Keratinocyte (primary cell): ENCODE measurements around the gene HERPUD1. TPM values are rescaled to one million over a fixed set of nuclear protein-coding genes. Genes with fewer than 3 reads are reported as not detected.
A peak's percentile ranks its signal among the peaks of the same experiment; 100 is the strongest.
"Not testable (repeated sequence)": the region's sequence is repeated elsewhere in the genome, so short reads cannot be mapped to it uniquely, and the experiment has no call there.

ENCODE experiments used
- DNase-seq: peaks from one replicate; pipeline ENCODE4 v3.0.0-alpha.2; 2011; ENCODE audit warnings: low read depth, missing footprints, low spot score
- FAIRE-seq: peaks from 2 replicates; lab custom pipeline; 2011; peaks lifted over from hg19 to GRCh38; lab: Jason Lieb, UNC
- H2AFZ ChIP-seq: 2 replicates; pipeline ENCODE4 v1.6.0; 2012; ENCODE audit warnings: low read length, control low read depth, inconsistent platforms; ENCODE audit not compliant: control insufficient read depth
- H3K27ac ChIP-seq: 2 replicates; pipeline ENCODE4 v1.5.1; 2011; ENCODE audit warnings: low read length; ENCODE audit not compliant: control insufficient read depth, insufficient read depth
- H3K27me3 ChIP-seq: 3 replicates; pipeline ENCODE4 v1.6.0; 2011; ENCODE audit warnings: low read length; ENCODE audit not compliant: control insufficient read depth, insufficient read depth; ENCODE audit errors: extremely low read depth
- H3K36me3 ChIP-seq, 2 experiments: 2 replicates in 1 of 2; 3 replicates in 1 of 2; pipeline ENCODE4 v1.5.1; 2011; ENCODE audit warnings: low read length in 2 of 2, mild to moderate bottlenecking in 1 of 2; ENCODE audit not compliant: control insufficient read depth in 2 of 2, insufficient read depth in 2 of 2; ENCODE audit errors: extremely low read depth in 1 of 2
- H3K4me1 ChIP-seq: 3 replicates; pipeline ENCODE4 v1.5.1; 2011; ENCODE audit warnings: low read length; ENCODE audit not compliant: control insufficient read depth, insufficient read depth; ENCODE audit errors: extremely low read depth
- H3K4me2 ChIP-seq: 3 replicates; pipeline ENCODE4 v1.6.0; 2011; ENCODE audit warnings: low read depth, low read length; ENCODE audit not compliant: control insufficient read depth, insufficient read depth; ENCODE audit errors: extremely low read depth
- H3K4me3 ChIP-seq, 3 experiments: fragments of 200-600 bp in 1 of 3; sonication (generic) in 1 of 3; 2 replicates in 2 of 3; 3 replicates in 1 of 3; pipeline ENCODE4 v1.5.1; 2011 to 2016; ENCODE audit warnings: low read length in 3 of 3, mild to moderate bottlenecking in 3 of 3, control low read depth in 2 of 3, inconsistent platforms in 1 of 3, low read depth in 1 of 3, mixed read lengths in 1 of 3, mixed run types in 1 of 3, moderate library complexity in 1 of 3; ENCODE audit not compliant: control insufficient read depth in 2 of 3, insufficient read depth in 2 of 3; ENCODE audit errors: extremely low read depth in 1 of 3
- H3K79me2 ChIP-seq: 2 replicates; pipeline ENCODE4 v1.6.0; 2012; ENCODE audit warnings: low read length; ENCODE audit not compliant: control insufficient read depth, insufficient read depth
- H3K9ac ChIP-seq: 3 replicates; pipeline ENCODE4 v1.6.0; 2011; ENCODE audit warnings: low read length; ENCODE audit not compliant: control insufficient read depth, insufficient read depth; ENCODE audit errors: extremely low read depth
- H3K9me1 ChIP-seq: 3 replicates; pipeline ENCODE4 v1.6.0; 2011; ENCODE audit warnings: low read length; ENCODE audit not compliant: control insufficient read depth, insufficient read depth; ENCODE audit errors: extremely low read depth
- H3K9me3 ChIP-seq: 2 replicates; pipeline ENCODE4 v1.5.1; 2012; ENCODE audit warnings: low read depth, low read length; ENCODE audit not compliant: control insufficient read depth
- H4K20me1 ChIP-seq: 3 replicates; pipeline ENCODE4 v1.6.0; 2011; ENCODE audit warnings: low read length; ENCODE audit not compliant: control insufficient read depth, insufficient read depth; ENCODE audit errors: extremely low read depth
- CTCF ChIP-seq, 3 experiments: IDR thresholded peaks in 1 of 3; conservative IDR thresholded peaks in 1 of 3; optimal IDR thresholded peaks in 1 of 3; 2 replicates in 2 of 3; 3 replicates in 1 of 3; pipeline versions ENCODE3 to v1.5.1; 2011; ENCODE audit warnings: low read length in 3 of 3, mild to moderate bottlenecking in 3 of 3, moderate library complexity in 2 of 3, control low read depth in 1 of 3, inconsistent platforms in 1 of 3; ENCODE audit not compliant: insufficient read depth in 2 of 3; ENCODE audit errors: extremely low read depth in 1 of 3
- EZH2 ChIP-seq: IDR thresholded peaks from one replicate; pipeline ENCODE4 v1.6.1; 2012; ENCODE audit warnings: inconsistent platforms, mild to moderate bottlenecking, low read length, moderate library complexity
- dilution Hi-C: fragments of 300-500 bp; cut with MboI; formaldehyde crosslinking; loops from one replicate; pipeline ENCODE4 v1.7.0; 2020; ENCODE audit warnings: low sequenced_read_pairs; ENCODE audit not compliant: extremely low pct_ligation_motif_present
- polyA plus RNA-seq, 5 experiments: library from polyadenylated mRNA; depleted of rRNA in 3 of 5; stranded (reverse) in 3 of 5; stranded (forward) in 1 of 5; unstranded in 1 of 5; fragments of >200 nt; gene quantifications; 1 replicate in 1 of 5; 2 replicates in 3 of 5; 3 replicates in 1 of 5; pipeline versions ENCODE4 v1.2.1 to v1.2.3, GENCODE V29; 2011 to 2012; ENCODE audit warnings: missing spikeins in 2 of 5, low read depth in 1 of 5, low replicate concordance in 1 of 5

HERPUD1 gene
- polyA plus RNA-seq, 1 donor (not counting 4 experiments of a cell fraction or from before 2014, with no cell fraction given): 183 TPM

- Histone ChIP-seq H3K27ac (peak overlapping the region; percentile 91), H3K4me2 (peak overlapping the region; percentile 88), H3K4me3 (peak overlapping the region; percentile 96 to 100 (median 96)), H3K9me1 (no peaks in the 10 kb centered on the region), H3K27me3 (no peaks in the 10 kb centered on the region), H3K36me3 (peaks cover 10 to 30% of the 10 kb centered on the region in 2 experiments), H3K9ac (peak overlapping the region; percentile 95), H4K20me1 (peaks cover 30% of the 10 kb centered on the region), H2AFZ (no peak overlapping the region), H3K4me1 (peaks cover 21% of the 10 kb centered on the region), H3K9me3 (no peaks in the 10 kb centered on the region), H3K79me2 (peaks cover 37% of the 10 kb centered on the region)
- FAIRE-seq (no peak), DNase-seq (no peak)
- TF ChIP-seq CTCF (optimal IDR thresholded peaks at IDR 0.05 in 1 of 3, IDR thresholded peaks at IDR 0.05 in 1 of 3, conservative IDR thresholded peaks at IDR 0.05 in 1 of 3; ENCODE audit: extremely low read depth in 1 of 3, insufficient read depth in 2 of 3, low read length in 3 of 3): no peak
- no peak for TF ChIP-seq EZH2
- dilution Hi-C loops: no loop called here
Measured at GRCh38 chr16:56932721-56933619, 1.0 kb downstream of the HERPUD1 start.

GRCh38 chr16:56933828-56934598 lies 2.1 kb downstream of the HERPUD1 start:
- DNase-seq: no peak
- FAIRE-seq: no peak
- Histone ChIP-seq H3K4me3 (peak overlapping the region; percentile 96 to 100 (median 96)), H3K4me2 (peak overlapping the region; percentile 88), H3K27me3 (no peaks in the 10 kb centered on the region), H3K9me3 (no peaks in the 10 kb centered on the region), H2AFZ (no peak overlapping the region), H3K4me1 (peaks cover 21% of the 10 kb centered on the region), H3K36me3 (peaks cover 16 to 38% of the 10 kb centered on the region in 2 experiments), H3K79me2 (peaks cover 37% of the 10 kb centered on the region), H3K9ac (peak overlapping the region; percentile 95), H3K9me1 (no peaks in the 10 kb centered on the region), H4K20me1 (peaks cover 33% of the 10 kb centered on the region), H3K27ac (peak overlapping the region; percentile 91)
- TF ChIP-seq EZH2: no peak
- no peak for TF ChIP-seq CTCF (optimal IDR thresholded peaks at IDR 0.05 in 1 of 3, IDR thresholded peaks at IDR 0.05 in 1 of 3, conservative IDR thresholded peaks at IDR 0.05 in 1 of 3; ENCODE audit: extremely low read depth in 1 of 3, insufficient read depth in 2 of 3, low read length in 3 of 3)
- dilution Hi-C loops: no loop called here

- H3K27me3 ChIP-seq, dilution Hi-C loops, H3K9me1 ChIP-seq, H3K9me3 ChIP-seq, DNase-seq, FAIRE-seq, H2AFZ ChIP-seq: not testable (repeated sequence)
- Histone ChIP-seq H4K20me1 (peaks cover 37% of the 10 kb centered on the region), H3K4me2 (peak overlapping the region; percentile 88), H3K4me1 (peaks cover 21% of the 10 kb centered on the region), H3K9ac (peak overlapping the region; percentile 95), H3K79me2 (peaks cover 37% of the 10 kb centered on the region), H3K36me3 (peaks cover 21 to 44% of the 10 kb centered on the region in 2 experiments), H3K27ac (peak overlapping the region; percentile 37), H3K4me3 (peak overlapping the region; percentile 96 to 100 (median 96))
Measured at GRCh38 chr16:56934599-56935145, 2.7 kb downstream of the HERPUD1 start.
